WTC11 (cell line): ENCODE measurements around the gene OGFOD3. TPM values are rescaled to one million over a fixed set of nuclear protein-coding genes. Genes with fewer than 3 reads are reported as not detected.

Experiments
- ATAC-seq: fragments of 200-7000 bp; cut with Tn5 transposase; 2 replicates; pipeline ENCODE4 v1.10.0; 2021; ENCODE audit warnings: mild to moderate bottlenecking, moderate library complexity
- CTCF ChIA-PET: fragments of 300-600 bp; sonication (Branson Sonifier 250); formaldehyde crosslinking; loops from one replicate; lab custom pipeline; 2021; ENCODE audit warnings: antibody characterized with exemption; lab: Charles Lee
- POLR2A ChIA-PET: fragments of 350-600 bp; sonication (Branson Sonifier 250); formaldehyde crosslinking; loops from one replicate; lab custom pipeline; 2021; ENCODE audit warnings: antibody characterized with exemption; lab: Charles Lee
- DNase-seq: peaks from one replicate; pipeline ENCODE4 v3.0.0; 2021; ENCODE audit warnings: low spot score
- H3K27ac Mint-ChIP-seq: 2 replicates; pipeline ENCODE4 v1.8.0; 2021; ENCODE audit warnings: mixed read lengths
- H3K27me3 Mint-ChIP-seq: 2 replicates; pipeline ENCODE4 v1.8.0; 2021; ENCODE audit warnings: low read depth, mild to moderate bottlenecking, moderate library complexity, mixed read lengths
- H3K36me3 Mint-ChIP-seq: 2 replicates; pipeline ENCODE4 v1.8.0; 2021; ENCODE audit warnings: mixed read lengths
- H3K4me1 Mint-ChIP-seq: 2 replicates; pipeline ENCODE4 v1.8.0; 2022; ENCODE audit warnings: mixed read lengths
- H3K4me3 Mint-ChIP-seq: 2 replicates; pipeline ENCODE4 v1.8.0; 2021; ENCODE audit warnings: mild to moderate bottlenecking, moderate library complexity, mixed read lengths
- H3K9me3 Mint-ChIP-seq: 2 replicates; pipeline ENCODE4 v1.8.0; 2021; ENCODE audit warnings: mixed read lengths
- ESRRA ChIP-seq: sonication (generic); formaldehyde crosslinking; IDR thresholded peaks from 2 replicates; pipeline ENCODE4 v1.8.1; 2022; ENCODE audit warnings: mild to moderate bottlenecking, missing genetic modification reagents, borderline replicate concordance
- IRF2 ChIP-seq: sonication (generic); formaldehyde crosslinking; IDR thresholded peaks from 2 replicates; pipeline ENCODE4 v1.8.0; 2022; ENCODE audit warnings: low read depth, missing genetic modification reagents, borderline replicate concordance
- NFATC4 ChIP-seq: fragments of 250-450 bp; sonication (Bioruptor Pico); IDR thresholded peaks from 2 replicates; pipeline ENCODE4 v1.9.0; 2021; ENCODE audit warnings: mild to moderate bottlenecking
- NFYB ChIP-seq: sonication (generic); formaldehyde crosslinking; conservative IDR thresholded peaks from 2 replicates; pipeline ENCODE4 v1.8.0; 2022; ENCODE audit warnings: low read depth, missing genetic modification reagents
- NR2C2 ChIP-seq: sonication (generic); formaldehyde crosslinking; IDR thresholded peaks from 2 replicates; pipeline ENCODE4 v1.8.0; 2022; ENCODE audit warnings: mild to moderate bottlenecking, missing genetic modification reagents
- SP1 ChIP-seq: sonication (generic); formaldehyde crosslinking; conservative IDR thresholded peaks from 2 replicates; pipeline ENCODE4 v1.8.1; 2022; ENCODE audit warnings: missing genetic modification reagents
- TCF7 ChIP-seq: sonication (generic); formaldehyde crosslinking; IDR thresholded peaks from 2 replicates; pipeline ENCODE4 v1.8.0; 2022; ENCODE audit warnings: mild to moderate bottlenecking, low read depth, missing genetic modification reagents, moderate library complexity
- TEAD1 ChIP-seq: sonication (generic); formaldehyde crosslinking; IDR thresholded peaks from 2 replicates; pipeline ENCODE4 v1.8.0; 2022; ENCODE audit warnings: mild to moderate bottlenecking, missing genetic modification reagents
- TEAD4 ChIP-seq: sonication (generic); formaldehyde crosslinking; IDR thresholded peaks from 2 replicates; pipeline ENCODE4 v1.8.0; 2022; ENCODE audit warnings: mild to moderate bottlenecking, missing genetic modification reagents
- ZNF232 ChIP-seq: sonication (generic); formaldehyde crosslinking; IDR thresholded peaks from 2 replicates; pipeline ENCODE4 v1.8.0; 2022; ENCODE audit warnings: mild to moderate bottlenecking, missing genetic modification reagents
- ZNF396 ChIP-seq: fragments of 250-450 bp; sonication (Bioruptor Pico); IDR thresholded peaks from 2 replicates; pipeline ENCODE4 v1.8.0; 2021; ENCODE audit warnings: mild to moderate bottlenecking, moderate library complexity, borderline replicate concordance
- ZNF423 ChIP-seq: fragments of 250-450 bp; sonication (Bioruptor Pico); IDR thresholded peaks from 2 replicates; pipeline ENCODE4 v2.1.2; 2022; ENCODE audit warnings: mild to moderate bottlenecking, moderate library complexity
- ZNF671 ChIP-seq: fragments of 250-450 bp; sonication (Bioruptor Pico); IDR thresholded peaks from 2 replicates; pipeline ENCODE4 v1.8.0; 2021; ENCODE audit warnings: mild to moderate bottlenecking
- total RNA-seq: library from RNA; stranded (reverse); gene quantifications from 3 replicates; pipeline ENCODE4 v1.2.3, GENCODE V29; 2021
- TF ChIP-seq, protein P1 (sequence below): sonication (generic); formaldehyde crosslinking; conservative IDR thresholded peaks from 2 replicates; pipeline ENCODE4 v1.8.1; 2022; ENCODE audit warnings: mild to moderate bottlenecking, missing genetic modification reagents
- TF ChIP-seq, protein P2 (sequence below): sonication (generic); formaldehyde crosslinking; IDR thresholded peaks from 2 replicates; pipeline ENCODE4 v1.8.1; 2023; ENCODE audit warnings: mild to moderate bottlenecking, missing genetic modification reagents, borderline replicate concordance
- TF ChIP-seq, protein P3 (sequence below): fragments of 250-450 bp; sonication (Bioruptor Pico); IDR thresholded peaks from 2 replicates; pipeline ENCODE4 v1.9.0; 2021; ENCODE audit warnings: mild to moderate bottlenecking
- TF ChIP-seq, protein P4 (sequence below): sonication (generic); formaldehyde crosslinking; IDR thresholded peaks from 2 replicates; pipeline ENCODE4 v1.8.1; 2023; ENCODE audit warnings: mild to moderate bottlenecking, missing genetic modification reagents
- TF ChIP-seq, protein P5 (sequence below): sonication (generic); formaldehyde crosslinking; IDR thresholded peaks from 2 replicates; pipeline ENCODE4 v1.8.0; 2023; ENCODE audit warnings: mild to moderate bottlenecking, missing genetic modification reagents
- TF ChIP-seq, protein P6 (sequence below): sonication (generic); formaldehyde crosslinking; IDR thresholded peaks from 2 replicates; pipeline ENCODE4 v1.8.1; 2022; ENCODE audit warnings: missing genetic modification reagents, borderline replicate concordance
- TF ChIP-seq, protein P7 (sequence below): sonication (generic); formaldehyde crosslinking; IDR thresholded peaks from 2 replicates; pipeline ENCODE4 v1.8.1; 2023; ENCODE audit warnings: mild to moderate bottlenecking, missing genetic modification reagents, moderate library complexity

OGFOD3 gene
- total RNA-seq, 1 experiment from 2014 or later = 20.4 TPM

DNA sequence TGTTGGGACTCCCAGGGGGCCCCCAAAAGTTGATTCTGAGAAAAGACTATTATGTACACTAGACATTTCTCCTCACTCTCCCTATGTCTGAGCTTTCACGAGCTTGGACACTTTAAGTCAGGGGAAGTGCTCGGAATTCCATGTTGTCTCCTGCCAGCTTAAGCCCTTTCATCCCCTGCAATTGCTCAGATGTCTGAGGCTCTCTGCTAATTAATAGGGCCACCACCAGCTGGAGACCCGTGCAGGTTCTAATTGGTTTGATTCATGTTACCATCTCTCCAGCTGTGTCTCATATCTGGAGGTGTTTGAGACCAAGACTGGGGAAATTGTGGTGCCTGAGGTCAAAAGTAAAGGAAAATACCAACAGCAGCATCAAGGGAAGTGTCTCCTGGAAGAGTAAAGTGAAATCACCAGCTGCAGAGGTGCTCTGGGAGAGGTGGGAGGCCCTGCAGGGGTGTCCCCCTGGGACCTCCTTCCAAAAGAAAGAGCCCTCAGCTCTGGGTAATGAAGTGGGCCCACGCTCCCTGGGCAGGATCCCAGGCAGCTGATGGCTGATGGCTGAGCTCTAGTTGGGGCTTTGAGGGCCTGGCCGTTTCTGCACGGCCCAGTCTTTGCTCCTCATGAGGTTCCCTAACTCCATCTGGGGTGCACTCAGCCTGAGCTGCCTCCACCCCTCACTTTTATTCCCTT lies 52.6 kb downstream of the OGFOD3 start:
- CTCF ChIA-PET = interaction anchor here (0.7 to 1.1 kb wide), 2 partner anchors 14 to 59 kb away, joined by 3 read pairs; no protein-coding TSS in a partner anchor
- POLR2A ChIA-PET = no interaction called here
- ATAC-seq (no peak), DNase-seq (no peak)
- Mint-ChIP-seq H3K9me3 (peaks cover 5% of the 10 kb centered on the region), H3K27me3 (peaks cover 36% of the 10 kb centered on the region), H3K4me3 (no peak overlapping the region), H3K27ac (no peak overlapping the region), H3K4me1 (peaks cover 5% of the 10 kb centered on the region), H3K36me3 (no peaks in the 10 kb centered on the region)
- TF ChIP-seq, protein P1, sequence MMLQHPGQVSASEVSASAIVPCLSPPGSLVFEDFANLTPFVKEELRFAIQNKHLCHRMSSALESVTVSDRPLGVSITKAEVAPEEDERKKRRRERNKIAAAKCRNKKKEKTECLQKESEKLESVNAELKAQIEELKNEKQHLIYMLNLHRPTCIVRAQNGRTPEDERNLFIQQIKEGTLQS (CRISPR knock-in tag) = no peak
- TF ChIP-seq ESRRA = no peak
- TF ChIP-seq, protein P2, sequence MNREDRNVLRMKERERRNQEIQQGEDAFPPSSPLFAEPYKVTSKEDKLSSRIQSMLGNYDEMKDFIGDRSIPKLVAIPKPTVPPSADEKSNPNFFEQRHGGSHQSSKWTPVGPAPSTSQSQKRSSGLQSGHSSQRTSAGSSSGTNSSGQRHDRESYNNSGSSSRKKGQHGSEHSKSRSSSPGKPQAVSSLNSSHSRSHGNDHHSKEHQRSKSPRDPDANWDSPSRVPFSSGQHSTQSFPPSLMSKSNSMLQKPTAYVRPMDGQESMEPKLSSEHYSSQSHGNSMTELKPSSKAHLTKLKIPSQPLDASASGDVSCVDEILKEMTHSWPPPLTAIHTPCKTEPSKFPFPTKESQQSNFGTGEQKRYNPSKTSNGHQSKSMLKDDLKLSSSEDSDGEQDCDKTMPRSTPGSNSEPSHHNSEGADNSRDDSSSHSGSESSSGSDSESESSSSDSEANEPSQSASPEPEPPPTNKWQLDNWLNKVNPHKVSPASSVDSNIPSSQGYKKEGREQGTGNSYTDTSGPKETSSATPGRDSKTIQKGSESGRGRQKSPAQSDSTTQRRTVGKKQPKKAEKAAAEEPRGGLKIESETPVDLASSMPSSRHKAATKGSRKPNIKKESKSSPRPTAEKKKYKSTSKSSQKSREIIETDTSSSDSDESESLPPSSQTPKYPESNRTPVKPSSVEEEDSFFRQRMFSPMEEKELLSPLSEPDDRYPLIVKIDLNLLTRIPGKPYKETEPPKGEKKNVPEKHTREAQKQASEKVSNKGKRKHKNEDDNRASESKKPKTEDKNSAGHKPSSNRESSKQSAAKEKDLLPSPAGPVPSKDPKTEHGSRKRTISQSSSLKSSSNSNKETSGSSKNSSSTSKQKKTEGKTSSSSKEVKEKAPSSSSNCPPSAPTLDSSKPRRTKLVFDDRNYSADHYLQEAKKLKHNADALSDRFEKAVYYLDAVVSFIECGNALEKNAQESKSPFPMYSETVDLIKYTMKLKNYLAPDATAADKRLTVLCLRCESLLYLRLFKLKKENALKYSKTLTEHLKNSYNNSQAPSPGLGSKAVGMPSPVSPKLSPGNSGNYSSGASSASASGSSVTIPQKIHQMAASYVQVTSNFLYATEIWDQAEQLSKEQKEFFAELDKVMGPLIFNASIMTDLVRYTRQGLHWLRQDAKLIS (CRISPR knock-in tag) = no peak
- TF ChIP-seq IRF2 = no peak
- TF ChIP-seq SP1 (CRISPR knock-in tag) = no peak
- TF ChIP-seq NFATC4 (CRISPR knock-in tag) = no peak
- TF ChIP-seq ZNF671 (CRISPR knock-in tag) = no peak
- no peak for TF ChIP-seq TEAD4 (CRISPR knock-in tag)
- TF ChIP-seq, protein P3, sequence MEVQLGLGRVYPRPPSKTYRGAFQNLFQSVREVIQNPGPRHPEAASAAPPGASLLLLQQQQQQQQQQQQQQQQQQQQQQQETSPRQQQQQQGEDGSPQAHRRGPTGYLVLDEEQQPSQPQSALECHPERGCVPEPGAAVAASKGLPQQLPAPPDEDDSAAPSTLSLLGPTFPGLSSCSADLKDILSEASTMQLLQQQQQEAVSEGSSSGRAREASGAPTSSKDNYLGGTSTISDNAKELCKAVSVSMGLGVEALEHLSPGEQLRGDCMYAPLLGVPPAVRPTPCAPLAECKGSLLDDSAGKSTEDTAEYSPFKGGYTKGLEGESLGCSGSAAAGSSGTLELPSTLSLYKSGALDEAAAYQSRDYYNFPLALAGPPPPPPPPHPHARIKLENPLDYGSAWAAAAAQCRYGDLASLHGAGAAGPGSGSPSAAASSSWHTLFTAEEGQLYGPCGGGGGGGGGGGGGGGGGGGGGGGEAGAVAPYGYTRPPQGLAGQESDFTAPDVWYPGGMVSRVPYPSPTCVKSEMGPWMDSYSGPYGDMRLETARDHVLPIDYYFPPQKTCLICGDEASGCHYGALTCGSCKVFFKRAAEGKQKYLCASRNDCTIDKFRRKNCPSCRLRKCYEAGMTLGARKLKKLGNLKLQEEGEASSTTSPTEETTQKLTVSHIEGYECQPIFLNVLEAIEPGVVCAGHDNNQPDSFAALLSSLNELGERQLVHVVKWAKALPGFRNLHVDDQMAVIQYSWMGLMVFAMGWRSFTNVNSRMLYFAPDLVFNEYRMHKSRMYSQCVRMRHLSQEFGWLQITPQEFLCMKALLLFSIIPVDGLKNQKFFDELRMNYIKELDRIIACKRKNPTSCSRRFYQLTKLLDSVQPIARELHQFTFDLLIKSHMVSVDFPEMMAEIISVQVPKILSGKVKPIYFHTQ (CRISPR knock-in tag) = no peak
- TF ChIP-seq, protein P4, sequence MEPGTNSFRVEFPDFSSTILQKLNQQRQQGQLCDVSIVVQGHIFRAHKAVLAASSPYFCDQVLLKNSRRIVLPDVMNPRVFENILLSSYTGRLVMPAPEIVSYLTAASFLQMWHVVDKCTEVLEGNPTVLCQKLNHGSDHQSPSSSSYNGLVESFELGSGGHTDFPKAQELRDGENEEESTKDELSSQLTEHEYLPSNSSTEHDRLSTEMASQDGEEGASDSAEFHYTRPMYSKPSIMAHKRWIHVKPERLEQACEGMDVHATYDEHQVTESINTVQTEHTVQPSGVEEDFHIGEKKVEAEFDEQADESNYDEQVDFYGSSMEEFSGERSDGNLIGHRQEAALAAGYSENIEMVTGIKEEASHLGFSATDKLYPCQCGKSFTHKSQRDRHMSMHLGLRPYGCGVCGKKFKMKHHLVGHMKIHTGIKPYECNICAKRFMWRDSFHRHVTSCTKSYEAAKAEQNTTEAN (CRISPR knock-in tag) = no peak
- no peak for TF ChIP-seq NFYB (CRISPR knock-in tag)
- no peak for TF ChIP-seq ZNF396 (CRISPR knock-in tag)

DNA sequence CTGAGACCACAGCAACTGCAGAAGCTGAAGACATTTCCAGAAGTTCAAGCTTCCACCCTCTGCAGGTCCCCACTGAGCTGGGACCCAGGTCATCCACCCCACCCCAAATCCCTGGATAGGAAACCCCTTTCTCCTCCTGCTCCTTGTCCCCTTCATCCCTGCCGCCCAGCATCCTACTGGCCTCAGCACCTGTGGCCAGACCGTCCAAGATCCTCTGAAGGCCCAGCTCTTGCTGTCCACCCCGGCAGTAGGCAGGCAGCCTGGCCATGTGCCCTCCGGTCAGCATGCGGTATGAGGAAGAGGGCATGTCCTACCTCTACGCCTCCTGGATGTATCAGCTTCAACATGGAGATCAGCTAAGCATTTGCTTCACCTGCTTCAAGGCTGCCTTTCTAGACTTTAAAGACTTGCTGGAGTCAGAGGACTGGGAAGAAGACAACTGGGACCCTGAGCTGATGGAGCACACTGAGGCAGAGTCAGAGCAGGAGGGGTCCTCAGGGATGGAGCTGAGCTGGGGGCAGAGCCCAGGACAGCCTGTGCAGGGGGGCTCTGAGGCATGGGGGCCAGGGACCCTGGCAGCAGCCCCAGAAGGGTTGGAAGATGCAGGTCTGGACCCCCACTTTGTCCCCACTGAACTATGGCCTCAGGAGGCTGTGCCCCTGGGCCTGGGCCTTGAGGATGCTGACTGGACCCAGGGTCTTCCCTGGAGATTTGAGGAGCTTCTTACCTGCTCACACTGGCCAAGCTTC lies 56.3 kb downstream of the OGFOD3 start:
- ChIA-PET POLR2A (no interaction called here), CTCF (interaction anchor here (1.1 to 1.5 kb wide), 3 partner anchors 9 to 62 kb away, joined by 3 to 4 read pairs (median 4); partner anchors contain the start of gene UTS2R)
- Mint-ChIP-seq H3K36me3 (no peaks in the 10 kb centered on the region), H3K27ac (no peak overlapping the region; the same call in 1 of the 2 replicates), H3K27me3 (peaks cover 21% of the 10 kb centered on the region), H3K4me1 (peaks cover 5% of the 10 kb centered on the region), H3K9me3 (no peaks in the 10 kb centered on the region), H3K4me3 (no peak overlapping the region)
- DNase-seq (no peak), ATAC-seq (no peak)
- TF ChIP-seq TEAD1 (CRISPR knock-in tag) = no peak
- TF ChIP-seq TCF7 (CRISPR knock-in tag) = no peak
- TF ChIP-seq, protein P5, sequence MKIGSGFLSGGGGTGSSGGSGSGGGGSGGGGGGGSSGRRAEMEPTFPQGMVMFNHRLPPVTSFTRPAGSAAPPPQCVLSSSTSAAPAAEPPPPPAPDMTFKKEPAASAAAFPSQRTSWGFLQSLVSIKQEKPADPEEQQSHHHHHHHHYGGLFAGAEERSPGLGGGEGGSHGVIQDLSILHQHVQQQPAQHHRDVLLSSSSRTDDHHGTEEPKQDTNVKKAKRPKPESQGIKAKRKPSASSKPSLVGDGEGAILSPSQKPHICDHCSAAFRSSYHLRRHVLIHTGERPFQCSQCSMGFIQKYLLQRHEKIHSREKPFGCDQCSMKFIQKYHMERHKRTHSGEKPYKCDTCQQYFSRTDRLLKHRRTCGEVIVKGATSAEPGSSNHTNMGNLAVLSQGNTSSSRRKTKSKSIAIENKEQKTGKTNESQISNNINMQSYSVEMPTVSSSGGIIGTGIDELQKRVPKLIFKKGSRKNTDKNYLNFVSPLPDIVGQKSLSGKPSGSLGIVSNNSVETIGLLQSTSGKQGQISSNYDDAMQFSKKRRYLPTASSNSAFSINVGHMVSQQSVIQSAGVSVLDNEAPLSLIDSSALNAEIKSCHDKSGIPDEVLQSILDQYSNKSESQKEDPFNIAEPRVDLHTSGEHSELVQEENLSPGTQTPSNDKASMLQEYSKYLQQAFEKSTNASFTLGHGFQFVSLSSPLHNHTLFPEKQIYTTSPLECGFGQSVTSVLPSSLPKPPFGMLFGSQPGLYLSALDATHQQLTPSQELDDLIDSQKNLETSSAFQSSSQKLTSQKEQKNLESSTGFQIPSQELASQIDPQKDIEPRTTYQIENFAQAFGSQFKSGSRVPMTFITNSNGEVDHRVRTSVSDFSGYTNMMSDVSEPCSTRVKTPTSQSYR = no peak
- no peak for TF ChIP-seq ZNF232
- TF ChIP-seq, protein P6, sequence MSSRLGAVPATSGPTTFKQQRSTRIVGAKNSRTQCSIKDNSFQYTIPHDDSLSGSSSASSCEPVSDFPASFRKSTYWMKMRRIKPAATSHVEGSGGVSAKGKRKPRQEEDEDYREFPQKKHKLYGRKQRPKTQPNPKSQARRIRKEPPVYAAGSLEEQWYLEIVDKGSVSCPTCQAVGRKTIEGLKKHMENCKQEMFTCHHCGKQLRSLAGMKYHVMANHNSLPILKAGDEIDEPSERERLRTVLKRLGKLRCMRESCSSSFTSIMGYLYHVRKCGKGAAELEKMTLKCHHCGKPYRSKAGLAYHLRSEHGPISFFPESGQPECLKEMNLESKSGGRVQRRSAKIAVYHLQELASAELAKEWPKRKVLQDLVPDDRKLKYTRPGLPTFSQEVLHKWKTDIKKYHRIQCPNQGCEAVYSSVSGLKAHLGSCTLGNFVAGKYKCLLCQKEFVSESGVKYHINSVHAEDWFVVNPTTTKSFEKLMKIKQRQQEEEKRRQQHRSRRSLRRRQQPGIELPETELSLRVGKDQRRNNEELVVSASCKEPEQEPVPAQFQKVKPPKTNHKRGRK = no peak
- TF ChIP-seq, protein P7, sequence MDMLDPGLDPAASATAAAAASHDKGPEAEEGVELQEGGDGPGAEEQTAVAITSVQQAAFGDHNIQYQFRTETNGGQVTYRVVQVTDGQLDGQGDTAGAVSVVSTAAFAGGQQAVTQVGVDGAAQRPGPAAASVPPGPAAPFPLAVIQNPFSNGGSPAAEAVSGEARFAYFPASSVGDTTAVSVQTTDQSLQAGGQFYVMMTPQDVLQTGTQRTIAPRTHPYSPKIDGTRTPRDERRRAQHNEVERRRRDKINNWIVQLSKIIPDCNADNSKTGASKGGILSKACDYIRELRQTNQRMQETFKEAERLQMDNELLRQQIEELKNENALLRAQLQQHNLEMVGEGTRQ (CRISPR knock-in tag) = no peak
- no peak for TF ChIP-seq ZNF423
- TF ChIP-seq NR2C2 = no peak
